ENCODE results near the gene TIMP2. TPM values are rescaled to one million over a fixed set of nuclear protein-coding genes. Genes with fewer than 3 reads are reported as not detected.

The TIMP2 gene
- total RNA-seq, 1 experiment from 2014 or later = 64.8 TPM

DNA sequence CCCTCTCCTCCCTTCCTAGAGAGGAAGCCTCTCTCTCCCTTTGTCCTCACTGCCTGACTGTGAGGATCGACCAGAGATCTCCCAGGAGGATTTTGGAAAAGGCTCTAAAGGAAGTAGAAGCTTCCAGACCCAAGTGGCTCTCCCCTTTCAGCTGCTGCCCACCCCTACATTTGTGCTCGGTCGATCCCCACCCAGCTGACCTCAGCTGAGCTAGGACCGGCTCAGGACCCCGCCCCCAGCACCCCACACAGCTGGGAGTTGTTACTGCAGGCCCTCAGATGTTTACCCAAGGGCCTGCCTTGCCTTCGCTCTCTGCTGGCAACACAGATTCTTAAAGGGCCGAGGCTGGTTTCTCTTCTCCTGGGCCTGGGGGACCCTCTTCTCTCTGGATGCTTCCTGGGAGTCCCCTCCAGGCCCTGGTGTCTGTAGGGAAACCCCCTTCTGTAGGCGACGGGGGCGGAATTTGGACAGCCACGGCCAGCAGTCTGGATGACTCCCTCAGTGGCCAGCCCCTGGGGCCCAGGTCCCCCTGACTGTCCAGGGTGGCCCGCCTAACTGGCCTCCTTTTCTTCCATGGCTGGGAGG, 26.9 kb upstream of the TIMP2 start:
- no peak overlapping the region for H3K9ac ChIP-seq (ENCODE audit: low read length)
- DNase-seq (ENCODE audit: low read depth, low spot score) (no peak), ATAC-seq (no peak)
- H3K4me1 ChIP-seq (ENCODE audit: control insufficient read depth in 1 of 2, insufficient read depth in 2 of 2, low read length in 2 of 2) = peaks cover 14 to 21% of the 10 kb centered on the region in 2 experiments
- 0 out of 2 replicates have a peak, but pooled peaks cover 4% of the 10 kb centered on the region for H3K9me2 ChIP-seq (ENCODE audit: insufficient read depth)
- CTCF ChIA-PET = interaction anchor here (1.0 kb wide), 1 partner anchor 86 kb away, joined by 3 read pairs; no protein-coding TSS in a partner anchor
- BruUV-seq (replicated peaks) = no TSS peak
- POLR2A ChIA-PET = no interaction called here
- no peaks in the 10 kb centered on the region for H4K20me1 ChIP-seq (ENCODE audit: insufficient read depth)
- no peak overlapping the region for H2AFZ ChIP-seq (ENCODE audit: low read depth, low read length, poor library complexity, severe bottlenecking)
- H3K9me3 ChIP-seq (ENCODE audit: control insufficient read depth in 1 of 2, insufficient read depth in 1 of 2, low read depth in 1 of 2, low read length in 2 of 2) = no peaks in the 10 kb centered on the region
- no peaks in the 10 kb centered on the region for H3K27me3 ChIP-seq (ENCODE audit: insufficient read depth, low read length)
- H3K27ac ChIP-seq (ENCODE audit: low read depth, low read length) = no peak overlapping the region
- no peaks in the 10 kb centered on the region for H3K79me2 ChIP-seq (ENCODE audit: insufficient read depth, low read length)
- intact Hi-C loops (cut with micrococcal nuclease) = no loop called here
- TF ChIP-seq ZFX (IDR thresholded peaks at IDR 0.05) (no peak), POLR2AphosphoS5 (IDR thresholded peaks at IDR 0.05; ENCODE audit: low read depth, low read length) (no peak), EZH2phosphoT487 (IDR thresholded peaks at IDR 0.05; ENCODE audit: borderline replicate concordance) (no peak), POLR2A (IDR thresholded peaks at IDR 0.05; ENCODE audit: borderline replicate concordance, extremely low read depth, insufficient read depth, insufficient read length) (no peak), TCF7L2 (IDR thresholded peaks at IDR 0.05; ENCODE audit: borderline replicate concordance, extremely low read depth, insufficient read depth, insufficient read length) (no peak), ELF1 (IDR thresholded peaks at IDR 0.05; ENCODE audit: borderline replicate concordance, low read depth) (no peak), YY1 (IDR thresholded peaks at IDR 0.05; ENCODE audit: extremely low read depth, insufficient replicate concordance, low read depth, low read length) (no peak), FOSL1 (IDR thresholded peaks at IDR 0.05; ENCODE audit: low read depth) (no peak), EGR1 (IDR thresholded peaks at IDR 0.05; ENCODE audit: low read depth) (no peak), JUND (IDR thresholded peaks at IDR 0.05) (no peak), EZH2 (IDR thresholded peaks at IDR 0.05) (no peak), CBX3 (IDR thresholded peaks at IDR 0.05; ENCODE audit: low read depth) (no peak)
- TF ChIP-seq, protein P1, sequence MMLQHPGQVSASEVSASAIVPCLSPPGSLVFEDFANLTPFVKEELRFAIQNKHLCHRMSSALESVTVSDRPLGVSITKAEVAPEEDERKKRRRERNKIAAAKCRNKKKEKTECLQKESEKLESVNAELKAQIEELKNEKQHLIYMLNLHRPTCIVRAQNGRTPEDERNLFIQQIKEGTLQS (IDR thresholded peaks at IDR 0.05) = no peak
- TF ChIP-seq, protein P2, sequence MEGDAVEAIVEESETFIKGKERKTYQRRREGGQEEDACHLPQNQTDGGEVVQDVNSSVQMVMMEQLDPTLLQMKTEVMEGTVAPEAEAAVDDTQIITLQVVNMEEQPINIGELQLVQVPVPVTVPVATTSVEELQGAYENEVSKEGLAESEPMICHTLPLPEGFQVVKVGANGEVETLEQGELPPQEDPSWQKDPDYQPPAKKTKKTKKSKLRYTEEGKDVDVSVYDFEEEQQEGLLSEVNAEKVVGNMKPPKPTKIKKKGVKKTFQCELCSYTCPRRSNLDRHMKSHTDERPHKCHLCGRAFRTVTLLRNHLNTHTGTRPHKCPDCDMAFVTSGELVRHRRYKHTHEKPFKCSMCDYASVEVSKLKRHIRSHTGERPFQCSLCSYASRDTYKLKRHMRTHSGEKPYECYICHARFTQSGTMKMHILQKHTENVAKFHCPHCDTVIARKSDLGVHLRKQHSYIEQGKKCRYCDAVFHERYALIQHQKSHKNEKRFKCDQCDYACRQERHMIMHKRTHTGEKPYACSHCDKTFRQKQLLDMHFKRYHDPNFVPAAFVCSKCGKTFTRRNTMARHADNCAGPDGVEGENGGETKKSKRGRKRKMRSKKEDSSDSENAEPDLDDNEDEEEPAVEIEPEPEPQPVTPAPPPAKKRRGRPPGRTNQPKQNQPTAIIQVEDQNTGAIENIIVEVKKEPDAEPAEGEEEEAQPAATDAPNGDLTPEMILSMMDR (IDR thresholded peaks at IDR 0.05 in 2 of 3, conservative IDR thresholded peaks at IDR 0.05 in 1 of 3; ENCODE audit: borderline replicate concordance in 1 of 3, insufficient read depth in 1 of 3, low read depth in 2 of 3, low read length in 2 of 3) = no peak
- RAD21 ChIA-PET (ENCODE audit: low non-redundant PET in 1 of 2, low total read pairs in 2 of 2, uncharacterized antibody in 2 of 2, unreplicated experiment in 2 of 2) = no interaction called here
- H3K4me3 ChIP-seq (replicated peaks in 1 of 2; ENCODE audit: low read depth in 1 of 2, low read length in 2 of 2) = no peak overlapping the region
- H3K36me3 ChIP-seq (ENCODE audit: control insufficient read depth in 1 of 2, insufficient read depth in 2 of 2, low read length in 2 of 2) = no peaks in the 10 kb centered on the region
- no peak overlapping the region for H3K4me2 ChIP-seq (ENCODE audit: low read length)

Measured in HCT116 (cell line).